Neural progenitor cell (in vitro differentiated cells): ENCODE data around the gene PNMA8C. TPM values are rescaled to one million over a fixed set of nuclear protein-coding genes. Genes with fewer than 3 reads are reported as not detected.

ENCODE experiments used
- DNase-seq: peaks from one replicate; pipeline ENCODE4 v3.0.0-alpha.2; 2016; ENCODE audit warnings: low spot score
- H2AFZ ChIP-seq: fragments of 200-600 bp; sonication (generic); replicated peaks from 2 replicates; pipeline ENCODE4 v1.6.1; 2016; ENCODE audit warnings: antibody characterized with exemption
- H3F3A ChIP-seq: fragments of 200-600 bp; sonication (generic); 2 replicates; pipeline ENCODE4 v1.6.1; 2016; ENCODE audit warnings: antibody characterized with exemption, low read depth
- H3K27ac ChIP-seq: fragments of 200-600 bp; sonication (generic); 2 replicates; pipeline ENCODE4 v1.5.1; 2016; ENCODE audit warnings: mild to moderate bottlenecking
- H3K27me3 ChIP-seq: fragments of 200-600 bp; sonication (generic); 2 replicates; pipeline ENCODE4 v1.6.1; 2016; ENCODE audit warnings: mild to moderate bottlenecking, moderate library complexity
- H3K36me3 ChIP-seq: fragments of 200-600 bp; sonication (generic); 2 replicates; pipeline ENCODE4 v1.5.1; 2016
- H3K4me1 ChIP-seq: fragments of 200-600 bp; sonication (generic); 2 replicates; pipeline ENCODE4 v1.6.1; 2016; ENCODE audit warnings: mixed run types
- H3K4me2 ChIP-seq: fragments of 200-600 bp; sonication (generic); 2 replicates; pipeline ENCODE4 v1.6.1; 2016
- H3K4me3 ChIP-seq: fragments of 200-600 bp; sonication (generic); 2 replicates; pipeline ENCODE4 v1.5.1; 2016
- H3K79me2 ChIP-seq: fragments of 200-600 bp; sonication (generic); 2 replicates; pipeline ENCODE4 v1.6.1; 2016; ENCODE audit warnings: low read depth
- H3K9ac ChIP-seq: fragments of 200-600 bp; sonication (generic); 2 replicates; pipeline ENCODE4 v1.6.1; 2016
- H3K9me3 ChIP-seq: fragments of 200-600 bp; sonication (generic); 2 replicates; pipeline ENCODE4 v1.5.1; 2016; ENCODE audit warnings: low read depth
- H4K20me1 ChIP-seq: fragments of 200-600 bp; sonication (generic); 2 replicates; pipeline ENCODE4 v1.6.1; 2016; ENCODE audit warnings: low read depth
- H3K27ac Mint-ChIP-seq: 3 replicates; pipeline ENCODE4 v1.8.0; 2021; ENCODE audit warnings: mixed read lengths
- H3K27me3 Mint-ChIP-seq: 2 replicates; pipeline ENCODE4 v1.8.0; 2022; ENCODE audit warnings: low read depth, mild to moderate bottlenecking, inconsistent platforms, moderate library complexity, mixed read lengths; ENCODE audit not compliant: insufficient read depth
- H3K36me3 Mint-ChIP-seq: 3 replicates; pipeline ENCODE4 v1.8.0; 2021; ENCODE audit warnings: mixed read lengths
- H3K4me1 Mint-ChIP-seq: 3 replicates; pipeline ENCODE4 v1.8.0; 2021; ENCODE audit warnings: mixed read lengths
- H3K4me3 Mint-ChIP-seq: 3 replicates; pipeline ENCODE4 v1.8.0; 2021; ENCODE audit warnings: mild to moderate bottlenecking, moderate library complexity, mixed read lengths
- H3K9me3 Mint-ChIP-seq: 3 replicates; pipeline ENCODE4 v1.8.0; 2020; ENCODE audit warnings: mixed read lengths
- CTCF ChIP-seq: fragments of 200-600 bp; sonication (generic); IDR thresholded peaks from 2 replicates; pipeline ENCODE4 v1.5.1; 2017; ENCODE audit warnings: antibody characterized with exemption, mild to moderate bottlenecking
- EZH2 ChIP-seq: fragments of 200-600 bp; sonication (generic); IDR thresholded peaks from 2 replicates; pipeline ENCODE4 v1.6.1; 2017; ENCODE audit warnings: antibody characterized with exemption, mild to moderate bottlenecking, moderate library complexity
- EZH2phosphoT487 ChIP-seq: fragments of 200-600 bp; sonication (generic); IDR thresholded peaks from 2 replicates; pipeline ENCODE4 v1.6.1; 2017; ENCODE audit warnings: antibody characterized with exemption
- total RNA-seq: library from RNA; depleted of rRNA; stranded (reverse); fragments of >200 nt; gene quantifications from 2 replicates; pipeline ENCODE4 v1.2.3, GENCODE V29; 2015; ENCODE audit warnings: low replicate concordance

Gene PNMA8C
- total RNA-seq, 1 donor from 2014 or later: 0.58 TPM

GRCh38 chr19:46413262-46414031, 15.3 kb downstream of the PNMA8C start, which contains the start of gene CCDC8:
Gene CCDC8 (minus strand): TSS chr19:46413564. CDS start chr19:46412810, 754 bp downstream.
- no peaks in the 10 kb centered on the region for H3K9me3 ChIP-seq
- peak; percentile 97 for DNase-seq
- Mint-ChIP-seq H3K4me1 (peaks cover 73% of the 10 kb centered on the region), H3K27ac (peak within 1 kb of the TSS; percentile 78), H3K27me3 (peaks cover 7% of the 10 kb centered on the region), H3K36me3 (peaks cover 10% of the 10 kb centered on the region), H3K4me3 (peak within 1 kb of the TSS; percentile 97), H3K9me3 (no peaks in the 10 kb centered on the region)
- H3K79me2 ChIP-seq: peaks cover 9% of the 10 kb centered on the region
- TF ChIP-seq EZH2phosphoT487: no peak
- no peak for TF ChIP-seq EZH2
- TF ChIP-seq CTCF: no peak
- H3K4me3 ChIP-seq: peak within 1 kb of the TSS; percentile 70
- peak within 1 kb of the TSS; percentile 86 for H3K4me2 ChIP-seq
- peaks cover 20% of the 10 kb centered on the region for H4K20me1 ChIP-seq
- peaks cover 28% of the 10 kb centered on the region for H3K27me3 ChIP-seq
- H3K9ac ChIP-seq: no peak within 1 kb of the TSS
- H3K4me1 ChIP-seq: peaks cover 20% of the 10 kb centered on the region
- H3K27ac ChIP-seq: no peak within 1 kb of the TSS
- no peaks in the 10 kb centered on the region for H3K36me3 ChIP-seq
- H3F3A ChIP-seq: peaks cover 43% of the 10 kb centered on the region
- peak within 1 kb of the TSS; percentile 38 for H2AFZ ChIP-seq

GRCh38 chr19:46412650-46413261, 16.0 kb downstream of the PNMA8C start:
- H3K27ac ChIP-seq: no peak overlapping the region
- no peak for DNase-seq
- peak overlapping the region; percentile 78 for H3K27ac Mint-ChIP-seq

More at GRCh38 chr19:46412650-46413261, 16.0 kb downstream of the PNMA8C start:
- Mint-ChIP-seq H3K9me3 (no peaks in the 10 kb centered on the region), H3K4me3 (peak overlapping the region; percentile 97), H3K36me3 (peaks cover 10% of the 10 kb centered on the region), H3K4me1 (peaks cover 79% of the 10 kb centered on the region), H3K27me3 (peaks cover 13% of the 10 kb centered on the region)
- H3K27me3 ChIP-seq: peaks cover 35% of the 10 kb centered on the region
- no peak overlapping the region for H3K9ac ChIP-seq
- H3K79me2 ChIP-seq: peaks cover 9% of the 10 kb centered on the region
- peaks cover 22% of the 10 kb centered on the region for H3K4me1 ChIP-seq
- H3F3A ChIP-seq: peaks cover 45% of the 10 kb centered on the region
- no peaks in the 10 kb centered on the region for H3K9me3 ChIP-seq
- peak overlapping the region; percentile 70 for H3K4me3 ChIP-seq
- H2AFZ ChIP-seq: peak overlapping the region; percentile 38
- peak overlapping the region; percentile 86 for H3K4me2 ChIP-seq
- TF ChIP-seq EZH2phosphoT487 (peak; percentile 50), CTCF (no peak), EZH2 (peak; percentile 49)
- peaks cover 20% of the 10 kb centered on the region for H4K20me1 ChIP-seq
- no peaks in the 10 kb centered on the region for H3K36me3 ChIP-seq
